HepG2 (cell line): ENCODE measurements around the gene CMTM4. TPM values are rescaled to one million over a fixed set of nuclear protein-coding genes. Genes with fewer than 3 reads are reported as not detected.

Source experiments
- ATAC-seq: fragments of 200-7000 bp; cut with Tn5 transposase; 3 replicates; pipeline ENCODE4 v1.9.1; 2020; ENCODE audit warnings: mild to moderate bottlenecking, moderate library complexity
- BruUV-seq: library from RNA; stranded (reverse); fragments of 400-500 nt; replicated peaks from 2 replicates; lab custom pipeline; 2021; lab: Mats Ljungman, UMichigan
- CTCF ChIA-PET: fragments of 300-600 bp; formaldehyde crosslinking; extraction: SDS; loops from one replicate; lab custom pipeline; 2021; ENCODE audit warnings: low total read pairs, inconsistent platforms, low intra/inter-chr PET ratio; lab: Yijun Ruan, JAX
- POLR2A ChIA-PET: fragments of 350-600 bp; sonication (Branson Sonifier 250); formaldehyde crosslinking; loops from one replicate; lab custom pipeline; 2020; ENCODE audit warnings: antibody characterized with exemption, inconsistent platforms; lab: Yijun Ruan, JAX
- DNase-seq: peaks from one replicate; pipeline ENCODE4 v3.0.0-alpha.2; 2015; ENCODE audit warnings: low spot score
- FAIRE-seq: peaks from 3 replicates; lab custom pipeline; 2011; peaks lifted over from hg19 to GRCh38; lab: Jason Lieb, UNC
- H2AFZ ChIP-seq: one replicate; pipeline ENCODE4 v1.6.1; 2011; ENCODE audit warnings: low read length, inconsistent platforms
- H3K27ac ChIP-seq: fragments of 300-600 bp; 3 replicates; pipeline ENCODE4 v1.8.0; 2011; ENCODE audit warnings: mixed run types, mild to moderate bottlenecking, mixed read lengths, low read length, inconsistent platforms; ENCODE audit not compliant: insufficient read depth; ENCODE audit errors: extremely low read length
- H3K27me3 ChIP-seq, 2 experiments: fragments of 200-600 bp in 1 of 2; 2 replicates in 1 of 2; 3 replicates in 1 of 2; pipeline versions ENCODE4 v1.6.0 to v1.8.0; 2011; ENCODE audit warnings: low read length in 2 of 2, mild to moderate bottlenecking in 2 of 2, moderate library complexity in 2 of 2, inconsistent platforms in 1 of 2; ENCODE audit not compliant: insufficient read depth in 2 of 2, control insufficient read depth in 1 of 2
- H3K36me3 ChIP-seq, 2 experiments: fragments of 200-600 bp in 1 of 2; replicated peaks in 1 of 2; 2 replicates in 1 of 2; 3 replicates in 1 of 2; pipeline versions ENCODE4 v1.5.1 to v1.8.0; 2011; ENCODE audit warnings: low read length in 2 of 2, inconsistent platforms in 1 of 2; ENCODE audit not compliant: insufficient read depth in 2 of 2, control insufficient read depth in 1 of 2
- H3K4me1 ChIP-seq: 2 replicates; pipeline ENCODE4 v1.5.1; 2012; ENCODE audit warnings: low read length, inconsistent platforms; ENCODE audit not compliant: insufficient read depth
- H3K4me2 ChIP-seq: 2 replicates; pipeline ENCODE4 v1.6.0; 2011; ENCODE audit warnings: low read depth, low read length, inconsistent platforms
- H3K4me3 ChIP-seq, 3 experiments: fragments of 200-600 bp in 1 of 3; sonication (generic), shearing (Covaris generic) in 1 of 3; replicated peaks in 1 of 3; 2 replicates each; pipeline ENCODE4 v1.5.1; 2011 to 2016; ENCODE audit warnings: low read length in 3 of 3, inconsistent platforms in 2 of 3, low read depth in 2 of 3, mild to moderate bottlenecking in 2 of 3, control low read depth in 1 of 3, mixed read lengths in 1 of 3; ENCODE audit not compliant: insufficient read depth in 1 of 3
- H3K79me2 ChIP-seq: one replicate; pipeline ENCODE4 v1.6.1; 2011; ENCODE audit warnings: low read length, inconsistent platforms; ENCODE audit not compliant: insufficient read depth
- H3K9ac ChIP-seq: 2 replicates; pipeline ENCODE4 v1.6.0; 2011; ENCODE audit warnings: mild to moderate bottlenecking, low read depth, low read length, inconsistent platforms; ENCODE audit not compliant: insufficient read depth
- H3K9me3 ChIP-seq: 2 replicates; pipeline ENCODE4 v1.5.1; 2012; ENCODE audit warnings: mild to moderate bottlenecking, low read length
- H4K20me1 ChIP-seq: 2 replicates; pipeline ENCODE4 v1.6.0; 2011; ENCODE audit warnings: inconsistent platforms, mild to moderate bottlenecking, low read length, moderate library complexity; ENCODE audit not compliant: insufficient read depth
- ATF1 ChIP-seq: IDR thresholded peaks from 2 replicates; pipeline ENCODE4 v1.6.1; 2016; ENCODE audit warnings: mild to moderate bottlenecking, control low read depth
- CREB1 ChIP-seq, 2 experiments: fragments of 450-650 bp in 1 of 2; IDR thresholded peaks; 2 replicates each; pipeline ENCODE4 v1.6.1; 2016 to 2017; ENCODE audit warnings: control low read depth in 1 of 2, mild to moderate bottlenecking in 1 of 2, missing compliant biosample characterization in 1 of 2, missing genetic modification characterization in 1 of 2
- GLI4 ChIP-seq: sonication (generic); formaldehyde crosslinking; IDR thresholded peaks from 2 replicates; pipeline ENCODE4 v1.5.1; 2020; ENCODE audit warnings: missing genetic modification reagents, mild to moderate bottlenecking, moderate library complexity, borderline replicate concordance
- MAZ ChIP-seq, 2 experiments: sonication (generic) in 1 of 2; formaldehyde crosslinking in 1 of 2; IDR thresholded peaks; 2 replicates each; pipeline versions ENCODE4 v1.5.0 to v1.6.1; 2012 to 2020; ENCODE audit warnings: low read depth in 2 of 2, mild to moderate bottlenecking in 2 of 2, borderline replicate concordance in 1 of 2, improper control_type of control experiment in 1 of 2, low read length in 1 of 2, missing genetic modification reagents in 1 of 2, moderate library complexity in 1 of 2
- MEIS1 ChIP-seq: sonication (generic); formaldehyde crosslinking; IDR thresholded peaks from 2 replicates; pipeline ENCODE4 v1.9.0; 2021; ENCODE audit warnings: mild to moderate bottlenecking, missing genetic modification reagents, moderate library complexity, borderline replicate concordance
- RFX5 ChIP-seq: IDR thresholded peaks from 2 replicates; pipeline ENCODE4 v1.6.1; 2011; ENCODE audit warnings: low read depth, low read length, improper control_type of control experiment
- XBP1 ChIP-seq: sonication (generic); formaldehyde crosslinking; IDR thresholded peaks from 2 replicates; pipeline ENCODE4 v1.5.0; 2020; ENCODE audit warnings: missing genetic modification reagents
- ZBTB3 ChIP-seq: sonication (generic); formaldehyde crosslinking; IDR thresholded peaks from 2 replicates; pipeline ENCODE4 v1.4.0; 2020; ENCODE audit warnings: low read depth, mild to moderate bottlenecking, moderate library complexity, missing genetic modification reagents, borderline replicate concordance
- ZNF501 ChIP-seq: sonication (generic); formaldehyde crosslinking; IDR thresholded peaks from 2 replicates; pipeline ENCODE4 v1.5.1; 2020; ENCODE audit warnings: mild to moderate bottlenecking, moderate library complexity, missing genetic modification reagents
- ZNF576 ChIP-seq: sonication (generic); formaldehyde crosslinking; IDR thresholded peaks from 2 replicates; pipeline ENCODE4 v1.4.0; 2020; ENCODE audit warnings: mild to moderate bottlenecking, missing genetic modification reagents
- ZNF737 ChIP-seq: sonication (generic); formaldehyde crosslinking; IDR thresholded peaks from 2 replicates; pipeline ENCODE4 v1.5.0; 2020; ENCODE audit warnings: missing genetic modification reagents, mild to moderate bottlenecking, borderline replicate concordance
- WGBS: methylation state at CpG from one replicate; pipeline ENCODE4 v1.1.6; 2017; ENCODE audit warnings: low lambda C conversion rate; 5-methylcytosine and 5-hydroxymethylcytosine counted together
- in situ Hi-C: cut with HindIII; loops from 2 replicates; pipeline ENCODE4 v1.10.0; 2017; ENCODE audit warnings: low pct_unique_long_range_greater_than_20kb; ENCODE audit not compliant: extremely low pct_ligation_motif_present
- intact Hi-C: fragments of 100-400 bp; cut with micrococcal nuclease; formaldehyde crosslinking; loops from one replicate; pipeline ENCODE4 v1.10.0; 2022; ENCODE audit not compliant: unreplicated experiment
- polyA plus RNA-seq, 8 experiments: library from polyadenylated mRNA; depleted of rRNA in 3 of 8; stranded (reverse) in 7 of 8; unstranded in 1 of 8; fragments of >200 nt; fragmentation: Illumina TruSeq in 4 of 8; extraction: Trizol in 4 of 8; gene quantifications; 2 replicates each; pipeline versions ENCODE4 v1.2.1 to v1.2.3, GENCODE V29; 2011 to 2016; ENCODE audit warnings: low read depth in 4 of 8, missing spikeins in 1 of 8, mixed read lengths in 1 of 8; ENCODE audit not compliant: insufficient read depth in 1 of 8
- total RNA-seq, 5 experiments: library from RNA; depleted of rRNA; stranded (reverse); fragments of >200 nt; fragmentation: Illumina TruSeq; extraction: Trizol; gene quantifications; 2 replicates each; pipeline ENCODE4 v1.2.3, GENCODE V29; 2016; ENCODE audit warnings: low read depth in 1 of 5
- TF ChIP-seq, protein P1 (sequence below): sonication (generic); formaldehyde crosslinking; IDR thresholded peaks from 2 replicates; pipeline ENCODE4 v1.4.0; 2020; ENCODE audit warnings: missing genetic modification reagents
- TF ChIP-seq, protein P2 (sequence below): sonication (generic); formaldehyde crosslinking; IDR thresholded peaks from 2 replicates; pipeline ENCODE4 v1.5.0; 2020; ENCODE audit warnings: mild to moderate bottlenecking, low read depth, missing genetic modification reagents, borderline replicate concordance
- TF ChIP-seq, protein P3 (sequence below): sonication (generic); formaldehyde crosslinking; IDR thresholded peaks from 2 replicates; pipeline ENCODE4 v1.8.0; 2023; ENCODE audit warnings: mild to moderate bottlenecking, missing genetic modification reagents

The CMTM4 gene
- total and polyA plus RNA-seq, 2 of the 13 experiments (the other 11 are each of a cell fraction or from before 2014, with no cell fraction given) = 32.0 to 36.3 TPM

- no peak overlapping the region for H3K4me2 ChIP-seq
- ATAC-seq = no peak
These were observed 115.1 kb downstream of the CMTM4 start for GRCh38 chr16:66581246-66581952.

More at GRCh38 chr16:66581246-66581952, 115.1 kb downstream of the CMTM4 start:
- CTCF ChIA-PET = no interaction called here
- Histone ChIP-seq H3K36me3 (no peaks in the 10 kb centered on the region), H3K27ac (no peak overlapping the region), H3K79me2 (no peaks in the 10 kb centered on the region), H3K9ac (no peak overlapping the region), H2AFZ (no peak overlapping the region), H3K4me3 (no peak overlapping the region), H3K9me3 (no peaks in the 10 kb centered on the region), H4K20me1 (no peaks in the 10 kb centered on the region), H3K27me3 (peaks cover 1 to 23% of the 10 kb centered on the region in 2 experiments; a peak in 1 of 5 replicates), H3K4me1 (peaks cover 6% of the 10 kb centered on the region; the same call in 1 of the 2 replicates)
- TF ChIP-seq, protein P1, sequence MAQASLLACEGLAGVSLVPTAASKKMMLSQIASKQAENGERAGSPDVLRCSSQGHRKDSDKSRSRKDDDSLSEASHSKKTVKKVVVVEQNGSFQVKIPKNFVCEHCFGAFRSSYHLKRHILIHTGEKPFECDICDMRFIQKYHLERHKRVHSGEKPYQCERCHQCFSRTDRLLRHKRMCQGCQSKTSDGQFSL (CRISPR knock-in tag) = no peak
- TF ChIP-seq, protein P2, sequence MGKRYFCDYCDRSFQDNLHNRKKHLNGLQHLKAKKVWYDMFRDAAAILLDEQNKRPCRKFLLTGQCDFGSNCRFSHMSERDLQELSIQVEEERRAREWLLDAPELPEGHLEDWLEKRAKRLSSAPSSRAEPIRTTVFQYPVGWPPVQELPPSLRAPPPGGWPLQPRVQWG (CRISPR knock-in tag) = no peak
- TF ChIP-seq MAZ (IDR thresholded peaks at IDR 0.05; ENCODE audit: borderline replicate concordance, low read depth, low read length) (no peak), MAZ (CRISPR knock-in tag; IDR thresholded peaks at IDR 0.05; ENCODE audit: low read depth) (no peak), RFX5 (no peak), ZNF576 (no peak), ZNF737 (CRISPR knock-in tag) (no peak), ZBTB3 (CRISPR knock-in tag) (no peak), CREB1 (IDR thresholded peaks at IDR 0.05) (no peak), CREB1 (CRISPR knock-in tag; IDR thresholded peaks at IDR 0.05) (no peak), XBP1 (CRISPR knock-in tag) (no peak), ZNF501 (CRISPR knock-in tag) (no peak), GLI4 (no peak), MEIS1 (CRISPR knock-in tag) (no peak), ATF1 (CRISPR knock-in tag) (no peak)
- TF ChIP-seq, protein P3, sequence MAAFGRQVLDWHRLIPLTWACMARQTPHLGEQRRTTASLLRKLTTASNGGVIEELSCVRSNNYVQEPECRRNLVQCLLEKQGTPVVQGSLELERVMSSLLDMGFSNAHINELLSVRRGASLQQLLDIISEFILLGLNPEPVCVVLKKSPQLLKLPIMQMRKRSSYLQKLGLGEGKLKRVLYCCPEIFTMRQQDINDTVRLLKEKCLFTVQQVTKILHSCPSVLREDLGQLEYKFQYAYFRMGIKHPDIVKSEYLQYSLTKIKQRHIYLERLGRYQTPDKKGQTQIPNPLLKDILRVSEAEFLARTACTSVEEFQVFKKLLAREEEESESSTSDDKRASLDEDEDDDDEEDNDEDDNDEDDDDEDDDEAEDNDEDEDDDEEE (CRISPR knock-in tag) = no peak
- BruUV-seq = no TSS peak
- intact Hi-C loops (no loop called here), in situ Hi-C loops (no loop called here)
- DNase-seq = no peak
- FAIRE-seq = no peak
- POLR2A ChIA-PET = no interaction called here
- WGBS = 45% methylated on average over 3 of the region's 3 CpGs
